SK-N-SH (cell line): ENCODE data around the gene CDH22. TPM values are rescaled to one million over a fixed set of nuclear protein-coding genes. Genes with fewer than 3 reads are reported as not detected.

ENCODE experiments used
- CTCF ChIA-PET: fragments of 300-600, 350-600 bp; formaldehyde crosslinking; extraction: SDS; loops from one replicate; lab custom pipeline; 2021; lab: Yijun Ruan, JAX
- POLR2A ChIA-PET: fragments of 350-600 bp; sonication (Branson Sonifier 250); formaldehyde crosslinking; extraction: SDS; loops from one replicate; lab custom pipeline; 2020; ENCODE audit warnings: antibody characterized with exemption, inconsistent platforms; lab: Yijun Ruan, JAX
- DNase-seq: peaks from one replicate; pipeline ENCODE4 v3.0.0; 2012
- H2AFZ ChIP-seq: fragments of 200-600 bp; sonication (generic); 2 replicates; pipeline ENCODE4 v1.8.1; 2016; ENCODE audit warnings: antibody characterized with exemption, mild to moderate bottlenecking, low read depth
- H3F3A ChIP-seq: fragments of 200-600 bp; sonication (generic); replicated peaks from 2 replicates; pipeline ENCODE3; 2016; ENCODE audit warnings: antibody characterized with exemption, mild to moderate bottlenecking; ENCODE audit not compliant: insufficient read depth
- H3K27ac ChIP-seq, 2 experiments: fragments of 200-500 bp in 1 of 2; fragments of 200-600 bp in 1 of 2; sonication (Bioruptor generic) in 1 of 2; sonication (generic), shearing (Covaris generic) in 1 of 2; 2 replicates each; pipeline versions ENCODE4 v1.5.1 to v1.6.1; 2014 to 2016; ENCODE audit warnings: low read depth in 2 of 2, inconsistent platforms in 1 of 2, low read length in 1 of 2, mild to moderate bottlenecking in 1 of 2, mixed read lengths in 1 of 2
- H3K27me3 ChIP-seq: fragments of 200-600 bp; sonication (generic), shearing (Covaris generic); 2 replicates; pipeline ENCODE4 v1.6.1; 2016; ENCODE audit warnings: mixed run types; ENCODE audit not compliant: insufficient read depth
- H3K36me3 ChIP-seq, 2 experiments: fragments of 200-500 bp in 1 of 2; fragments of 200-600 bp in 1 of 2; sonication (Bioruptor generic) in 1 of 2; sonication (generic) in 1 of 2; replicated peaks in 1 of 2; 2 replicates each; pipeline versions ENCODE3 to v1.5.1; 2014 to 2016; ENCODE audit warnings: low read length in 1 of 2, mild to moderate bottlenecking in 1 of 2; ENCODE audit not compliant: insufficient read depth in 2 of 2, control insufficient read depth in 1 of 2
- H3K4me1 ChIP-seq, 2 experiments: fragments of 200-500 bp in 1 of 2; fragments of 200-600 bp in 1 of 2; sonication (Bioruptor generic) in 1 of 2; sonication (generic), shearing (Covaris generic) in 1 of 2; 2 replicates each; pipeline versions ENCODE4 v1.5.1 to v1.6.1; 2014 to 2016; ENCODE audit warnings: low read depth in 1 of 2, low read length in 1 of 2, mixed run types in 1 of 2; ENCODE audit not compliant: insufficient read depth in 2 of 2, control insufficient read depth in 1 of 2
- H3K4me2 ChIP-seq: fragments of 200-600 bp; sonication (generic), shearing (Covaris generic); 2 replicates; pipeline ENCODE4 v1.6.1; 2017; ENCODE audit warnings: mixed run types
- H3K4me3 ChIP-seq, 2 experiments: fragments of 200-500 bp in 1 of 2; fragments of 200-600 bp in 1 of 2; sonication (Bioruptor generic) in 1 of 2; sonication (generic), shearing (Covaris generic) in 1 of 2; 2 replicates each; pipeline versions ENCODE4 v1.5.1 to v1.8.1; 2014 to 2016; ENCODE audit warnings: low read depth in 2 of 2, inconsistent platforms in 1 of 2, low read length in 1 of 2, mild to moderate bottlenecking in 1 of 2, mixed read lengths in 1 of 2, moderate library complexity in 1 of 2
- H3K79me2 ChIP-seq: fragments of 200-600 bp; sonication (generic); 2 replicates; pipeline ENCODE4 v1.8.1; 2017; ENCODE audit warnings: mild to moderate bottlenecking; ENCODE audit not compliant: insufficient read depth
- H3K9ac ChIP-seq: fragments of 200-600 bp; sonication (generic); 2 replicates; pipeline ENCODE4 v1.6.1; 2017; ENCODE audit warnings: mixed run types
- H3K9me2 ChIP-seq: fragments of 200-600 bp; sonication (generic); 2 replicates; pipeline ENCODE4 v1.6.1; 2017; ENCODE audit warnings: mixed run types
- H3K9me3 ChIP-seq: fragments of 200-600 bp; sonication (generic); 2 replicates; pipeline ENCODE4 v1.6.1; 2017; ENCODE audit warnings: mixed run types, mild to moderate bottlenecking, moderate library complexity
- H4K20me1 ChIP-seq: fragments of 200-600 bp; sonication (generic); 2 replicates; pipeline ENCODE4 v1.6.1; 2017; ENCODE audit warnings: mild to moderate bottlenecking, mixed run types; ENCODE audit not compliant: insufficient read depth
- CHD2 ChIP-seq: fragments of 150-350 bp; IDR thresholded peaks from 2 replicates; pipeline ENCODE4 v1.6.1; 2018; ENCODE audit warnings: low read length; ENCODE audit not compliant: partially characterized antibody
- ELF1 ChIP-seq: IDR thresholded peaks from 2 replicates; pipeline ENCODE4 v1.4.0; 2012
- EP300 ChIP-seq, 2 experiments: IDR thresholded peaks; 2 replicates each; pipeline versions ENCODE4 v1.4.0 to v1.6.1; 2012; ENCODE audit warnings: borderline replicate concordance in 1 of 2, low read depth in 1 of 2, low read length in 1 of 2
- EZH2phosphoT487 ChIP-seq: fragments of 200-600 bp; sonication (generic); IDR thresholded peaks from 2 replicates; pipeline ENCODE4 v1.6.1; 2017; ENCODE audit warnings: low read depth, mixed run types, mild to moderate bottlenecking, antibody characterized with exemption, moderate library complexity, borderline replicate concordance
- FOSL2 ChIP-seq: IDR thresholded peaks from 2 replicates; pipeline ENCODE4 v1.4.0; 2012; ENCODE audit warnings: low read depth, mild to moderate bottlenecking, moderate library complexity, borderline replicate concordance
- FOXJ3 ChIP-seq: sonication (generic); formaldehyde crosslinking; IDR thresholded peaks from 2 replicates; pipeline ENCODE4 v1.5.1; 2020; ENCODE audit warnings: mild to moderate bottlenecking, missing genetic modification reagents
- FOXM1 ChIP-seq: IDR thresholded peaks from 2 replicates; pipeline ENCODE4 v1.4.0; 2012; ENCODE audit warnings: low read depth, mild to moderate bottlenecking
- GABPA ChIP-seq: IDR thresholded peaks from 2 replicates; pipeline ENCODE4 v1.4.0; 2012; ENCODE audit warnings: low read depth, mild to moderate bottlenecking
- IRF3 ChIP-seq: fragments of 150-350 bp; IDR thresholded peaks from 2 replicates; pipeline ENCODE4 v1.6.1; 2016; ENCODE audit warnings: mild to moderate bottlenecking, low read depth, low read length
- MAX ChIP-seq: IDR thresholded peaks from 2 replicates; pipeline ENCODE4 v1.4.0; 2012; ENCODE audit warnings: low read depth
- MEF2A ChIP-seq: IDR thresholded peaks from 2 replicates; pipeline ENCODE4 v1.4.0; 2012; ENCODE audit warnings: low read depth, borderline replicate concordance
- MXI1 ChIP-seq: IDR thresholded peaks from 2 replicates; pipeline ENCODE4 v1.6.1; 2012; ENCODE audit warnings: mild to moderate bottlenecking, low read depth, low read length, improper control_type of control experiment
- NFIC ChIP-seq: IDR thresholded peaks from 2 replicates; pipeline ENCODE4 v1.4.0; 2012; ENCODE audit warnings: borderline replicate concordance
- NRF1 ChIP-seq: IDR thresholded peaks from 2 replicates; pipeline ENCODE4 v1.6.1; 2012; ENCODE audit warnings: low read depth, mild to moderate bottlenecking, low read length
- PBX3 ChIP-seq: IDR thresholded peaks from 2 replicates; pipeline ENCODE4; 2012
- POLR2AphosphoS5 ChIP-seq: IDR thresholded peaks from 2 replicates; pipeline ENCODE4 v1.6.1; 2012; ENCODE audit warnings: low read depth, low read length
- RAD21 ChIP-seq: IDR thresholded peaks from 2 replicates; pipeline ENCODE4 v1.6.1; 2012; ENCODE audit warnings: mild to moderate bottlenecking, low read length
- RCOR1 ChIP-seq: fragments of 150-350 bp; IDR thresholded peaks from 2 replicates; pipeline ENCODE4 v1.6.1; 2017; ENCODE audit warnings: antibody characterized with exemption, low read length
- RXRA ChIP-seq: IDR thresholded peaks from 2 replicates; pipeline ENCODE4 v1.4.0; 2012; ENCODE audit warnings: low read depth, mild to moderate bottlenecking, borderline replicate concordance
- SIN3A ChIP-seq: IDR thresholded peaks from 2 replicates; pipeline ENCODE4 v1.6.1; 2012; ENCODE audit warnings: low read depth, mild to moderate bottlenecking, low read length, moderate library complexity, borderline replicate concordance
- TAF1 ChIP-seq: IDR thresholded peaks from 2 replicates; pipeline ENCODE4 v1.6.1; 2012; ENCODE audit warnings: low read depth, mild to moderate bottlenecking, low read length, moderate library complexity, borderline replicate concordance
- TEAD4 ChIP-seq: IDR thresholded peaks from 2 replicates; pipeline ENCODE4 v1.4.0; 2012; ENCODE audit warnings: mild to moderate bottlenecking, borderline replicate concordance; ENCODE audit not compliant: insufficient read depth
- USF1 ChIP-seq: IDR thresholded peaks from 2 replicates; pipeline ENCODE4 v1.4.0; 2012; ENCODE audit warnings: low read depth, borderline replicate concordance
- USF2 ChIP-seq: fragments of 150-350 bp; IDR thresholded peaks from 2 replicates; pipeline ENCODE4 v1.6.1; 2017; ENCODE audit warnings: antibody characterized with exemption, low read length, low read depth, borderline replicate concordance
- YY1 ChIP-seq: IDR thresholded peaks from 2 replicates; pipeline ENCODE4 v1.4.0; 2012; ENCODE audit warnings: low read depth, mild to moderate bottlenecking
- WGBS: methylation state at CpG from one replicate; pipeline ENCODE4 v1.1.6; 2017; ENCODE audit warnings: low lambda C conversion rate; 5-methylcytosine and 5-hydroxymethylcytosine counted together
- polyA plus RNA-seq, 3 experiments: library from polyadenylated mRNA; depleted of rRNA; stranded (reverse); fragments of >200 nt; gene quantifications; 2 replicates each; pipeline ENCODE4 v1.2.3, GENCODE V29; 2012

The CDH22 gene
- polyA plus RNA-seq, 1 of the 3 experiments (the other 2 are of a cell fraction), result not detected

- no peak for TF ChIP-seq FOSL2
- TF ChIP-seq MXI1, result peak; percentile 24; the same call in 1 of the 2 replicates
- TF ChIP-seq MEF2A, result no peak
- no peak for TF ChIP-seq USF2
- no peak for TF ChIP-seq NFIC
- no peak for TF ChIP-seq ELF1
- TF ChIP-seq FOXM1, result no peak
- peak; percentile 75 for TF ChIP-seq RCOR1
- TF ChIP-seq EP300 (IDR thresholded peaks at IDR 0.05; ENCODE audit: borderline replicate concordance in 1 of 2, low read depth in 1 of 2, low read length in 1 of 2), result peak in 1 of 2 experiments; percentile 67; a peak in 2 of 4 replicates
- no peak; the same call in 1 of the 2 replicates for TF ChIP-seq RAD21
- TF ChIP-seq CHD2, result peak; percentile 63
Observed at GRCh38 chr20:46192376-46192944, 115.8 kb downstream of the CDH22 start (continued).

GRCh38 chr20:46191611-46192010 is 116.7 kb downstream of the CDH22 start:
- H3K4me1 ChIP-seq, result peaks cover 0 to 35% of the 10 kb centered on the region in 2 experiments; a peak in 1 of 4 replicates
- 28% methylated on average over 3 of the region's 3 CpGs for WGBS
- H3K27me3 ChIP-seq, result 0 out of 2 replicates have a peak, but pooled peaks cover 4% of the 10 kb centered on the region
- H4K20me1 ChIP-seq, result no peaks in the 10 kb centered on the region
- no peaks in the 10 kb centered on the region for H3K36me3 ChIP-seq
- H3K27ac ChIP-seq, result no peak overlapping the region
- no peak for TF ChIP-seq RXRA
- TF ChIP-seq IRF3, result no peak
- no peak for TF ChIP-seq USF1
- no peak for TF ChIP-seq TAF1
- TF ChIP-seq NRF1, result no peak
- TF ChIP-seq GABPA, result no peak
- no peak for TF ChIP-seq EP300 (IDR thresholded peaks at IDR 0.05; ENCODE audit: borderline replicate concordance in 1 of 2, low read depth in 1 of 2, low read length in 1 of 2)
- TF ChIP-seq NFIC, result no peak
- TF ChIP-seq TEAD4, result no peak
- TF ChIP-seq EZH2phosphoT487, result no peak
- no peak for TF ChIP-seq SIN3A
- TF ChIP-seq FOXJ3, result no peak
- TF ChIP-seq MEF2A, result no peak
- TF ChIP-seq POLR2AphosphoS5, result no peak
- TF ChIP-seq PBX3, result no peak
- no peak for TF ChIP-seq YY1
- TF ChIP-seq MAX, result no peak
- no peak for TF ChIP-seq MXI1
- no peak for TF ChIP-seq FOXM1
- no peak for TF ChIP-seq ELF1
- no peaks in the 10 kb centered on the region for H3K9me2 ChIP-seq
- DNase-seq, result no peak
- no peaks in the 10 kb centered on the region for H3F3A ChIP-seq
- POLR2A ChIA-PET, result no interaction called here
- CTCF ChIA-PET, result interaction anchor here (1.5 to 4.0 kb wide), 3 partner anchors 8 to 19 kb away, joined by 3 to 20 read pairs (median 7); no protein-coding TSS in a partner anchor
- no peak overlapping the region for H2AFZ ChIP-seq
- no peak overlapping the region for H3K9ac ChIP-seq
- no peaks in the 10 kb centered on the region for H3K9me3 ChIP-seq
- no peak overlapping the region for H3K4me2 ChIP-seq
- no peaks in the 10 kb centered on the region for H3K79me2 ChIP-seq
- H3K4me3 ChIP-seq, result no peak overlapping the region
